K562 (cell line): ENCODE data around the gene ATAD3B. TPM values are rescaled to one million over a fixed set of nuclear protein-coding genes. Genes with fewer than 3 reads are reported as not detected.

ENCODE experiments used
- ETS1 ChIP-seq: conservative IDR thresholded peaks from 2 replicates; pipeline ENCODE4 v1.6.1; 2011; ENCODE audit warnings: low read depth, mild to moderate bottlenecking, low read length; ENCODE audit not compliant: control insufficient read depth
- HMBOX1 ChIP-seq: sonication (generic); IDR thresholded peaks from 2 replicates; pipeline ENCODE4 v1.6.1; 2016
- MYBL2 ChIP-seq, 2 experiments: fragments of 450-650 bp in 1 of 2; sonication (generic) in 1 of 2; formaldehyde crosslinking in 1 of 2; IDR thresholded peaks; 2 replicates each; pipeline versions ENCODE4 v1.6.1 to v1.8.1; 2017 to 2022; ENCODE audit warnings: borderline replicate concordance in 1 of 2, inconsistent platforms in 1 of 2, low read depth in 1 of 2, mild to moderate bottlenecking in 1 of 2, missing genetic modification reagents in 1 of 2, moderate library complexity in 1 of 2
- NR2C2 ChIP-seq, 2 experiments: fragments of 200-800 bp in 1 of 2; sonication (Bioruptor generic) in 1 of 2; sonication (generic) in 1 of 2; formaldehyde crosslinking in 1 of 2; IDR thresholded peaks; 2 replicates each; pipeline versions ENCODE4 v1.6.1 to v1.8.0; 2016 to 2022; ENCODE audit warnings: mild to moderate bottlenecking in 1 of 2, missing compliant biosample characterization in 1 of 2, missing genetic modification characterization in 1 of 2, missing genetic modification reagents in 1 of 2
- POLR2AphosphoS5 ChIP-seq: IDR thresholded peaks from 2 replicates; pipeline ENCODE4 v1.6.1; 2011; ENCODE audit warnings: mild to moderate bottlenecking, low read depth, low read length, moderate library complexity; ENCODE audit not compliant: control insufficient read depth, insufficient read depth
- RBM17 ChIP-seq: fragments of 200-400 bp; formaldehyde crosslinking; IDR thresholded peaks from 2 replicates; pipeline ENCODE4 v1.6.1; 2017; ENCODE audit warnings: low read depth, mild to moderate bottlenecking, low read length, borderline replicate concordance
- SRSF3 ChIP-seq: fragments of 200-400 bp; formaldehyde crosslinking; IDR thresholded peaks from 2 replicates; pipeline ENCODE4 v1.6.1; 2016; ENCODE audit warnings: mild to moderate bottlenecking, low read length, moderate library complexity; ENCODE audit not compliant: insufficient read depth
- TOE1 ChIP-seq, 2 experiments: fragments of 450-650 bp in 1 of 2; sonication (generic) in 1 of 2; formaldehyde crosslinking in 1 of 2; IDR thresholded peaks; 2 replicates each; pipeline versions ENCODE4 v1.7.1 to v1.8.0; 2016 to 2022; ENCODE audit warnings: borderline replicate concordance in 2 of 2, mild to moderate bottlenecking in 2 of 2, antibody characterized with exemption in 1 of 2, inconsistent platforms in 1 of 2, low read depth in 1 of 2, missing genetic modification reagents in 1 of 2, moderate library complexity in 1 of 2
- ZNF592 ChIP-seq: fragments of 450-650 bp; IDR thresholded peaks from 2 replicates; pipeline ENCODE4 v1.6.1; 2017; ENCODE audit warnings: antibody characterized with exemption, mild to moderate bottlenecking
- polyA plus RNA-seq, 8 experiments: library from polyadenylated mRNA; depleted of rRNA in 4 of 8; stranded (reverse) in 5 of 8; unstranded in 3 of 8; fragments of >200 nt; fragmentation: Nextera tagmentation in 2 of 8; fragmentation: Illumina TruSeq in 1 of 8; extraction: Ambion mirVana in 2 of 8; extraction: Trizol in 1 of 8; gene quantifications; 2 replicates each; pipeline versions ENCODE4 v1.2.1 to v1.2.3, GENCODE V29; 2011 to 2014; ENCODE audit warnings: inconsistent platforms in 1 of 8, missing spikeins in 1 of 8
- total RNA-seq, 7 experiments: library from RNA; depleted of rRNA in 6 of 7; stranded (reverse); fragments of >200 nt in 6 of 7; fragmentation: Illumina TruSeq in 2 of 7; extraction: Trizol in 2 of 7; gene quantifications; 2 replicates each; pipeline versions ENCODE4 v1.2.1 to v1.2.3, GENCODE V29; 2011 to 2021; ENCODE audit warnings: low replicate concordance in 1 of 7
- TF ChIP-seq, protein P1 (sequence below), 2 experiments: IDR thresholded peaks; 2 replicates each; pipeline ENCODE4 v1.6.1; 2011; ENCODE audit warnings: borderline replicate concordance in 1 of 2, control low read depth in 1 of 2, low read depth in 1 of 2, low read length in 1 of 2, mild to moderate bottlenecking in 1 of 2, mixed read lengths in 1 of 2, moderate library complexity in 1 of 2; ENCODE audit not compliant: insufficient read depth in 1 of 2, insufficient read length in 1 of 2, poor library complexity in 1 of 2, severe bottlenecking in 1 of 2; ENCODE audit errors: extremely low read depth in 1 of 2
- TF ChIP-seq, protein P2 (sequence below): sonication (generic); formaldehyde crosslinking; IDR thresholded peaks from 2 replicates; pipeline ENCODE4 v1.8.0; 2022; ENCODE audit warnings: mild to moderate bottlenecking, missing genetic modification reagents
- TF ChIP-seq, protein P3 (sequence below), 2 experiments: fragments of 450-650 bp in 1 of 2; sonication (generic) in 1 of 2; formaldehyde crosslinking in 1 of 2; IDR thresholded peaks in 1 of 2; conservative IDR thresholded peaks in 1 of 2; 2 replicates each; pipeline versions ENCODE4 v1.6.1 to v1.8.1; 2016 to 2023; ENCODE audit warnings: mild to moderate bottlenecking in 2 of 2, moderate library complexity in 2 of 2, inconsistent platforms in 1 of 2, missing genetic modification reagents in 1 of 2

ATAD3B gene
- total and polyA plus RNA-seq, 9 of the 15 experiments (the other 6 are each of a cell fraction or from before 2014, with no cell fraction given) = 0.07 to 113 (median 27.7) TPM

DNA sequence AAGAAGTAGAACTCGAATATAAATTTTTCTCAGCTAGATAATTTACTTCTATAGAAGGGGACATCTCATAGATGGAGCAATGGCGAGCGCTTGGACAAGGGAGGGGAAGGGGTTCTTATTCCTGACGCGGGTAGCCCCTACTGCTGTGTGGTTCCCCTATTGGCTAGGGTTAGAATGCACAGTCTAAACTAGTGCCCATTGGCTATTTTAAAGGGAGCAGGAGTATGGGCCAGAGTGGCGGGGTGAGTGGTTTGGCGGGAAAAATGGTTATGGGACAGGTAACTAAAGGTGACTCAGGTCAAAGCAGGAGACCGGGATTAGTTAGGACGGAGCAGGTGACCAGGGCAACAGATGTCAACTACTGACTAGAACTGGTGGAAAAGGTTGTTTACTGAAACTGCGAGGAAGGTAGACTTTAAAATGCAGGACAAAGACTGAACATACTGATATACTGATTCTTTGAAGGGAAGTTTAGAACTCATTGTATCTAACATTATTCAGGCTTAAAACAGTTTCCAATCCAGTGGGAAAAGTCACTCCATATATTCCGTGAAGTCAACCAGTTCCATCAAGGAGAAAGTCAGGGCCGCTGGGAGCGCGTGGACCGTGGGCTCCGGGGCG is 39.5 kb downstream of the ATAD3B start (continued):
- TF ChIP-seq MYBL2 (IDR thresholded peaks at IDR 0.05; ENCODE audit: low read depth) = peak; percentile 93
- no peak for TF ChIP-seq MYBL2 (CRISPR knock-in tag; IDR thresholded peaks at IDR 0.05; ENCODE audit: borderline replicate concordance)
- TF ChIP-seq, protein P1, sequence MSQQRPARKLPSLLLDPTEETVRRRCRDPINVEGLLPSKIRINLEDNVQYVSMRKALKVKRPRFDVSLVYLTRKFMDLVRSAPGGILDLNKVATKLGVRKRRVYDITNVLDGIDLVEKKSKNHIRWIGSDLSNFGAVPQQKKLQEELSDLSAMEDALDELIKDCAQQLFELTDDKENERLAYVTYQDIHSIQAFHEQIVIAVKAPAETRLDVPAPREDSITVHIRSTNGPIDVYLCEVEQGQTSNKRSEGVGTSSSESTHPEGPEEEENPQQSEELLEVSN (IDR thresholded peaks at IDR 0.05; ENCODE audit: borderline replicate concordance in 1 of 2, extremely low read depth in 1 of 2, insufficient read depth in 1 of 2, insufficient read length in 1 of 2, low read depth in 1 of 2, low read length in 1 of 2, poor library complexity in 1 of 2, severe bottlenecking in 1 of 2) = peak in 1 of 2 experiments; percentile 61
- peak; percentile 53; the same call in 1 of the 2 replicates for TF ChIP-seq POLR2AphosphoS5
- peak; percentile 86 for TF ChIP-seq HMBOX1
- TF ChIP-seq, protein P2, sequence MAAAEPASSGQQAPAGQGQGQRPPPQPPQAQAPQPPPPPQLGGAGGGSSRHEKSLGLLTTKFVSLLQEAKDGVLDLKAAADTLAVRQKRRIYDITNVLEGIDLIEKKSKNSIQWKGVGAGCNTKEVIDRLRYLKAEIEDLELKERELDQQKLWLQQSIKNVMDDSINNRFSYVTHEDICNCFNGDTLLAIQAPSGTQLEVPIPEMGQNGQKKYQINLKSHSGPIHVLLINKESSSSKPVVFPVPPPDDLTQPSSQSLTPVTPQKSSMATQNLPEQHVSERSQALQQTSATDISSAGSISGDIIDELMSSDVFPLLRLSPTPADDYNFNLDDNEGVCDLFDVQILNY (CRISPR knock-in tag) = 0 out of 2 replicates have a peak, but pooled peaks have one; percentile 25
- TF ChIP-seq SRSF3 = no peak
- peak; percentile 25; the same call in 1 of the 2 replicates for TF ChIP-seq NR2C2 (CRISPR knock-in tag; IDR thresholded peaks at IDR 0.05)
- no peak for TF ChIP-seq NR2C2 (tag; IDR thresholded peaks at IDR 0.05)
- no peak for TF ChIP-seq ETS1
- TF ChIP-seq RBM17 = no peak
- TF ChIP-seq TOE1 (IDR thresholded peaks at IDR 0.05; ENCODE audit: borderline replicate concordance) = peak; percentile 23; the same call in 1 of the 2 replicates
- TF ChIP-seq TOE1 (CRISPR knock-in tag; IDR thresholded peaks at IDR 0.05; ENCODE audit: borderline replicate concordance, low read depth) = 0 out of 2 replicates have a peak, but pooled peaks have one; percentile 29
- TF ChIP-seq, protein P3, sequence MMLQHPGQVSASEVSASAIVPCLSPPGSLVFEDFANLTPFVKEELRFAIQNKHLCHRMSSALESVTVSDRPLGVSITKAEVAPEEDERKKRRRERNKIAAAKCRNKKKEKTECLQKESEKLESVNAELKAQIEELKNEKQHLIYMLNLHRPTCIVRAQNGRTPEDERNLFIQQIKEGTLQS (IDR thresholded peaks at IDR 0.05) = 0 out of 2 replicates have a peak, but pooled peaks have one; percentile 11
- TF ChIP-seq, protein P3 (CRISPR knock-in tag; conservative IDR thresholded peaks at IDR 0.05) = no peak
- TF ChIP-seq ZNF592 = peak; percentile 67; the same call in 1 of the 2 replicates
